ENCODE data around the gene PRLH.

PRLH gene

GRCh38 chr2:237569041-237569440 is 2.7 kb downstream of the PRLH start:
- no peak for TF ChIP-seq CTCF (IDR thresholded peaks at IDR 0.05; ENCODE audit: low read depth, low read length)
- H3K4me3 ChIP-seq (replicated peaks in 1 of 2; ENCODE audit: low read depth in 2 of 2, low read length in 2 of 2): no peak overlapping the region
- no peak for DNase-seq (ENCODE audit: low read depth in 2 of 2)

GRCh38 chr2:237569896-237570295 is 3.5 kb downstream of the PRLH start:
- H3K4me3 ChIP-seq (replicated peaks in 1 of 2; ENCODE audit: low read depth in 2 of 2, low read length in 2 of 2): no peak overlapping the region
- DNase-seq (ENCODE audit: low read depth in 2 of 2): no peak
- TF ChIP-seq CTCF (IDR thresholded peaks at IDR 0.05; ENCODE audit: low read depth, low read length): no peak

GRCh38 chr2:237570776-237571335 is 4.5 kb downstream of the PRLH start:
- TF ChIP-seq CTCF (IDR thresholded peaks at IDR 0.05; ENCODE audit: low read depth, low read length): no peak
- DNase-seq (ENCODE audit: low read depth in 2 of 2): no peak
- no peak overlapping the region for H3K4me3 ChIP-seq (replicated peaks in 1 of 2; ENCODE audit: low read depth in 2 of 2, low read length in 2 of 2)

GRCh38 chr2:237571551-237571950 is 5.2 kb downstream of the PRLH start:
- no peak for DNase-seq (ENCODE audit: low read depth in 2 of 2)
- no peak overlapping the region for H3K4me3 ChIP-seq (replicated peaks in 1 of 2; ENCODE audit: low read depth in 2 of 2, low read length in 2 of 2)
- no peak for TF ChIP-seq CTCF (IDR thresholded peaks at IDR 0.05; ENCODE audit: low read depth, low read length)

GRCh38 chr2:237572021-237572741 is 5.8 kb downstream of the PRLH start:
- peak; percentile 93 for TF ChIP-seq CTCF (IDR thresholded peaks at IDR 0.05; ENCODE audit: low read depth, low read length)
- DNase-seq (ENCODE audit: low read depth in 2 of 2): peak; percentile 95 to 96
- H3K4me3 ChIP-seq (replicated peaks in 1 of 2; ENCODE audit: low read depth in 2 of 2, low read length in 2 of 2): no peak overlapping the region

- DNase-seq (ENCODE audit: low read depth in 2 of 2): no peak
- TF ChIP-seq CTCF (IDR thresholded peaks at IDR 0.05; ENCODE audit: low read depth, low read length): no peak
- no peak overlapping the region for H3K4me3 ChIP-seq (replicated peaks in 1 of 2; ENCODE audit: low read depth in 2 of 2, low read length in 2 of 2)
Measured at GRCh38 chr2:237572742-237573101, 6.3 kb downstream of the PRLH start.

Measured in cardiac fibroblast (primary cell).